Mammary microvascular endothelial cell (primary cell): ENCODE measurements around the gene GOLIM4. TPM values are rescaled to one million over a fixed set of nuclear protein-coding genes. Genes with fewer than 3 reads are reported as not detected.

Source experiments
- total RNA-seq: library from RNA; depleted of rRNA; stranded (reverse); fragments of >200 nt; gene quantifications from 2 replicates; pipeline ENCODE4 v1.2.3, GENCODE V29; 2015

GOLIM4 gene, protein sequence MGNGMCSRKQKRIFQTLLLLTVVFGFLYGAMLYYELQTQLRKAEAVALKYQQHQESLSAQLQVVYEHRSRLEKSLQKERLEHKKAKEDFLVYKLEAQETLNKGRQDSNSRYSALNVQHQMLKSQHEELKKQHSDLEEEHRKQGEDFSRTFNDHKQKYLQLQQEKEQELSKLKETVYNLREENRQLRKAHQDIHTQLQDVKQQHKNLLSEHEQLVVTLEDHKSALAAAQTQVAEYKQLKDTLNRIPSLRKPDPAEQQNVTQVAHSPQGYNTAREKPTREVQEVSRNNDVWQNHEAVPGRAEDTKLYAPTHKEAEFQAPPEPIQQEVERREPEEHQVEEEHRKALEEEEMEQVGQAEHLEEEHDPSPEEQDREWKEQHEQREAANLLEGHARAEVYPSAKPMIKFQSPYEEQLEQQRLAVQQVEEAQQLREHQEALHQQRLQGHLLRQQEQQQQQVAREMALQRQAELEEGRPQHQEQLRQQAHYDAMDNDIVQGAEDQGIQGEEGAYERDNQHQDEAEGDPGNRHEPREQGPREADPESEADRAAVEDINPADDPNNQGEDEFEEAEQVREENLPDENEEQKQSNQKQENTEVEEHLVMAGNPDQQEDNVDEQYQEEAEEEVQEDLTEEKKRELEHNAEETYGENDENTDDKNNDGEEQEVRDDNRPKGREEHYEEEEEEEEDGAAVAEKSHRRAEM
- 34.4 and 40.7 TPM in 2 replicates for total RNA-seq

DNA sequence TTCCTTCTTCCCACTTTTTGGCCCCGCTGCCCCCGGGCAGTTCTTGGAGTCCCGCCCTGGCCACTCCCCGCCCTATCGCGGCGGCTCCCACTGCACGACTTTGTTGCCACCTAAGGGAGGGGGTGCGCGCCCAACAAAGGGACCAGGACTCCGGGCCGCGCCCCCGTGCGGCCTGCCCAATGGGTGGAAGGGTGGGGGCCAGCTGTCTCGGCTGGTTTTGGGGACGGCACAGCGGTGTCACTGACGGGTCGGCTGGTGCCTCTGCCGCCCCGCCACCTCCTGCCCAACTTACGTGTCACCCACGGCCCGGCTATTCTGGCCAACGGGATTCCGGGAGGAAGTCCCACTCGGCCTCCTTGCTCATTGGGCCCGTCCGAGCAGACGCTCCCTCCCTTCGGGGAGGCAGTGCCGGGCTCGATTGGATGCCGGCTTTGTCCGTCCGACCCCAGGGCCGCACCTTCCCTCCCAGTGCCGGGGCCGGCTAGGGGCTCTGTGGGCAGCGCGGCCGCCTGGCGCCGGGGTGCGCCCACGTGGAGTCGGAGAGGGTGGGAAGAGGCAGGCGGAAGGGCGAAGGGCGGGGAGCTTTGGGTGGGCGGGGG is at the start of gene GOLIM4:
Gene GOLIM4 (minus strand): TSS at position 314 of the 599 bp plus-strand sequence. CDS start 639 bp downstream, outside the sequence.

